Left lobe of liver (tissue), 2 donors: ENCODE results near the gene CYGB. TPM values are rescaled to one million over a fixed set of nuclear protein-coding genes. Genes with fewer than 3 reads are reported as not detected.

Experiments
- ATAC-seq: fragments of 200-7000 bp; cut with Tn5 transposase; one replicate; pipeline ENCODE4 v1.9.1; 2020; ENCODE audit warnings: mild to moderate bottlenecking, moderate library complexity
- DNase-seq: peaks from one replicate; pipeline ENCODE4 v3.0.0-alpha.2; 2020; ENCODE audit warnings: low spot score
- total RNA-seq: library from RNA; stranded (reverse); gene quantifications from one replicate; pipeline ENCODE4 v1.2.1, GENCODE V29; 2021
- donor health status: DM: no; HTN: no; CAD: no; lungs with moderate emphysema.
- donor health status: DM: no; HTN: yes; CAD: no.

The CYGB gene
- 5.0 TPM for total RNA-seq

DNA sequence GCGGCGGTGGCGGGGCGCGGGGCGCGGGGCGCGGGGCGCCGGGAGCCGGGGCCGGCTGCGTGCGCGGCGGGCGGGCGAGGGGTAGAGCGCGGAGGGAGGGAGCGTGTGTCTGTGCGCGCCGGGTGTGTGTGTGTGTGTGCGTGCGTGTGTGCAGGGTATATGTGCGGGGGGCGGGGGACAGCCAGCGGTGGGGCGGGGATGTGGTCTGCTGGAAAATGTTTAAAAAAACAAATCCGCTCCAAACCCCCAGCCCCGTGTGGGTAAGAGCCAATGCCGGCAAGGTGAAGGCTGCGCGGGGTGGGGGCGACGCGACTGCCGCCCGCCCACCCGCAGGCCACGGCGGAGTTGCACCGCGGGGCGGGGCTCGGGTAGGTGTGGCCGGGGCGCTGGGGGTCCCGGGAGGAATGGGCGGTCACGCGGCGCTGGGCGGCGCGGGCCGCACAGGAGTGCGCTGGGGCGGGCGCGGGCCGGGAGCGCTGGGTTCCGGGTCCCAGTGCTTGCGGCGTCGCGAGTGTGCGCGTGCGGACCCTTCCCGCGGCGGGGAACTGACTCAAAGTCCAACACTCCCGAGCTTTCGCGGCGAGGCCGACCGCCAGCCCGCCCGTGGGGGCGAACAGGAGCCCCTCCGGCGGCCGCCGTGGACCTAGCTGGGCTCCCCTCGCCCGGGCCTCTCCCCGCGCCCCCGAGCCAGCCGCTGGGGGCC is at the start of gene CYGB:
Gene CYGB (minus strand): TSS at position 132 of the 703 bp plus-strand sequence. CDS start 167 bp downstream, outside the sequence.
- no peak for DNase-seq
- ATAC-seq = no peak

DNA sequence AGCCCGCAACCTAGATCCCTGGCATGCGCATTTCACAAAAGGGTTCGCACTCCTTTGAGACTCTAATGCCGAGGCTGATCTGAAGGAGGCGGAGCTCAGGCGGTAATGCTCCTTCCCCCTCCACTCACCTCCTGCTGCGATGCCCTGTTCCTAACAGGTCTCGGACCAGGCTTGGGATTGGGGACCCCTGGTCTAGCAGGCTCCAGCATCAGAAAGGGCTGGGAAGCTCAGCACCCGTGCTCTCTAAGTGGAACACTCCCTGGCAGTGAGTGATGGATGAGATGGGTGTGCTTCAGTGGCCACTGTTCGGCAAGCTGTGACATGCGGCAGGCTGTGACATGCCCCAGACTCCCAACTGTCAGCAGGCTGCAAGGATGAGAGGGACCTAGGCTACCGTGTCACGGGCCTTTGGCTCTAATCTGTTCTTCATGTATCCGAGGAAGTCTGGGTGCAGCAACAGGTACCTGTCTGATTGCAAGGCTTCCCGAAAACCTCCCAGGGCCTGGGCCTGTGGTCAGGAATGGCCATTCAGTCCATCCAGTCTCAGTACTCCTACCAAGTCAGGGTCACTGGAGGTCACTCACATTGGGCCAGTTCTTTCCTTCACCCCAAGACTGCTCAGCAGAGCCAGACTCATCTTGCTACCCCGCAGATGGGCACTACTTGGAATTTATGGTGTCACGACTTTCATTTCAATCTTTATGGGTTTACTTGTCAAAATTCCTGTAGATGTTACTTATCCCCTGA is 49.4 kb upstream of the CYGB start:
- DNase-seq (no peak), ATAC-seq (no peak)

DNA sequence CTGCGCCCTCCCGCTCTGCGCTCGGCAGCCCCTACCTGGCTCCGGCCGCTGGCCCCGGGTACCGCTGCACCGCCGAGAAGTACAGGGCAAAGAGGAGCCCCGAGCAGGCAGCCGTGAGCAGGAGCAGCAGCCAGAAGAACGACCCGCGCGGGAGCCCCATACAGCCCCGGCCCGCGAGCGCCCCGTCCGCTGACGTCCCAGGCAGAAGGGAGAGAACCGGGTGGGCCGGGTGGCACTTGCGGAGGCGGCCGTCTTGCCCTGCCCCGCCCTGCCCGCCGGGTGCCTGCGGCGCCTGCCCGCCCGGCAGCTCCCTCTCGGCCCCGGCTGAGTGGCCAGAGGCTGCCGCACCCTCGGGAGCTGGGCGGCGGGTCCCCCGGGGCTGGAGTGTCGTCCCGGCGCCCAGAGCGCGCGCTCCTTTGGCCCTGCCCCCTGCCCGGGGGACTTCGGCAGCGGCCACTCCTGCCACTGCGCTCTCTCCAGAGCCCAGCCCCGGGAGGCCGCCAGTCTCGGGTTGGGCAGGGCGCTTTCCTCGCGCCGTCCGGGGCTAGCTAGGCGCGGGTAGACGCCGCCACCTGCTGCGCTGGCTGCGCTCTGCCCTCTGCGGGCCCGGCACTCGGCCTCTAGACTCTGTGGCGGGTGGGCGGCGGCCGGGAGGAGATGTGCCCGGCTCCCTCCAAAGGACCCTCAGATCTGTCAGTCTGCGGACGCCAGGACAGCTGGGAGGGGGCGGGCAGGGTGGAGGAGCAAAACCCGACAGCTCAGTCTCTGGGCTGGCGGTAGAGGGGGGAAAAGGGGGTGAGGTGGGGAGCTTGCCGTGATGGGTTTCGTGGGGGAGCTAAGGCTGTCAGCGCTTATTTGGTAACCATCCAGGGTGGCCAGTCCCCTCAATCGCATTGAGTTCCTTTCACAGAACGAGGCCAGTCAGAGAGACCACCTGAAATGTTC is 48.4 kb upstream of the CYGB start, which contains the start of gene ST6GALNAC2:
Gene ST6GALNAC2 (minus strand): TSS at position 212 of the 945 bp plus-strand sequence. CDS start 52 bp downstream, at position 160.
- ATAC-seq = peak; percentile 83
- DNase-seq = peak; percentile 81

DNA sequence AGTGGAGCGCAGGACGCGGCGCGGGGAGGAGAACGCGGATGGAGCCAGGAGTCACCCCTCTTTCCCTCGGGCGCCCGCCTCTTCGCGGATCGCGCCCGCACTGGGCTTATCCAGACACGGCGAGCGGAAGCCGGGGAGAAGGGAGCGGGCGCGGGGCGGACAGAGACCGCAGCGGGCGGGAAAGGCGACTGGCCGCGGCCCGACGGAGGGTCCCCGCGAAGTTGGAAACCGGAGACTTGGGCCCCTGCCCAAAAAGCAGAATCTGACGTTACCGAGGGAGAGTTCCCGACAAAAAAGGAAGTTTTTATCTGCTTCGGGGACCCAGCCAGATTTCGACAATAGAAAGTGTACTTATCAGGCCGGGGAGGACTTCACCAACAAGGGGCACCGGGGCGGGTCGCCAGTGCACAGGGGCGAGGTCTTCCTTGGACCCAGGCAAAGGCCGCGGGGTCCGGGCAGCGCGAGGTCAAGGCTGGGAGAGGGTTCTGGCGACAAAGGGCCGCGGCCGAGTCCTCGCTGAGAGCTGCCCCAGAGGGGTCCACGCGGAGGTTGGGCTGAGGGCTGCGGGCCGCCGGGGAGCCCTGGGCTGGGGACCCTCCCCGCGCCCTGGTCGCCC is 47.6 kb upstream of the CYGB start:
- DNase-seq (peak; percentile 59), ATAC-seq (peak; percentile 28)

DNA sequence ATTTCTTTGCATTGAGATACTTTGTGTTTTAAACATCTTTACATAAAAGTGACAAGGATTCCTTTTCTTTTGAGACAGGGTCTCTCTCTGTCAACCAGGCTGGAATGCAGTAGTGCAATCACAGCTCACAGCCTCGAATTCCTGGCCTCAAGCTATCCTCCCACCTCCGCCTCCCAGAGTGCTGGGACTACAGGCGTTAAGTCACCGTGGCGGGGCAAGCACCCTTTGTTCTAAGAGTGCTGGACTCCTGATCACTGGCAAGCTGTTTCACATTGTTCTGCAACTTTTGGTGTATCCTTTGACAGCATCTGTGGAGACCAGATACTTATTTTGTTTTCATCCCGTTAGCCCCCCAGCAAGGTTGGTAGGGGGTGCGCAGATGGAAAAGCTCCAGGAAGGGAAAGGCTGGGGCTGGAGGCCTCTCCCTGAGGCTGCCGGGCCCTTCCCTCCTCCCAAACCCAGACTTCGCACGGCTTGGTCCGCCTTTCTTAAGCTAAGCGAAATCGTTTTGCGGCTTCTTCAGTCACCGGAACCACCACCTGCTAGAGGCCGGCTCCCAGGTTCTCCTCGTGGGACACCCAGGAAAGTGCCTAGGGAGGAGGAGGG is 47.0 kb upstream of the CYGB start:
- no peak for DNase-seq
- no peak for ATAC-seq

DNA sequence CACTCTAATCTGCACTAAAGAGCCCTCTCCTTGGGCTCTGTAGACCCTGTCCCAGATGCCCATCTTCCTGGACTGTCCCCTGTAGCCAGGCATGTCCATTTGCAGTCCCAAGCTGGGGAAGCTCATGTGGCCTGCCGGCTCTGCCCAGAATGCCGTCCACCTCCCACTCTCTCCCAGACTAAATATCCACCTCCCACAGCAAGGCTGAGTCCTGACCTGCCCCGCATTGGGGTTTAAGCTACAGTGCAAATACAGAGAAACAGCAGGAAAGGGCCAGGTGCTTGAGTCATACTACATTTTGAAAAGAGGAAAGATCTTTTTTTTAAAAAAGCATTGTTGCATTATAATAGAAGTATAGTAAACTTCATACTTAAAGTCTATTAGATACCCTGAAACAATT is 45.2 kb upstream of the CYGB start:
- DNase-seq (no peak), ATAC-seq (no peak)

DNA sequence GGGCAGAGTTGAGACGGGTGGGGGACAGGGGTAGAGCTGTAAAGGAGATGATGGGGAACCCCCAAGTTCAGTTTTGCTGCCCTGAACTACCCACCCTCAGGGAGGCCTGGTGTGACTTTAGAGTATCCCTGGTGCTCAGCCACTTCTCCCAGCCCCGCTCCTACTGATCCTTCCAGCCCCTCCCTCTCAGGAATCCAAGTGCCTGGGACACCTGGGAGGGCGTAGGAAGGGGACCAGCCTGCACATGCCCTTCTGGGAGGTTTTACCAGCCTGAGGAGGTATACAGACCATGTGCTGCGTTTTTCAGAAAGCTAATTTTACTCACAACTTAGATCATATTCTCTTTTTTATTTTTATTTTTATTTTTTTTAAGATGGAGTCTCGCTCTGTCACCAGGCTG is 44.0 kb upstream of the CYGB start:
- DNase-seq (no peak), ATAC-seq (no peak)

DNA sequence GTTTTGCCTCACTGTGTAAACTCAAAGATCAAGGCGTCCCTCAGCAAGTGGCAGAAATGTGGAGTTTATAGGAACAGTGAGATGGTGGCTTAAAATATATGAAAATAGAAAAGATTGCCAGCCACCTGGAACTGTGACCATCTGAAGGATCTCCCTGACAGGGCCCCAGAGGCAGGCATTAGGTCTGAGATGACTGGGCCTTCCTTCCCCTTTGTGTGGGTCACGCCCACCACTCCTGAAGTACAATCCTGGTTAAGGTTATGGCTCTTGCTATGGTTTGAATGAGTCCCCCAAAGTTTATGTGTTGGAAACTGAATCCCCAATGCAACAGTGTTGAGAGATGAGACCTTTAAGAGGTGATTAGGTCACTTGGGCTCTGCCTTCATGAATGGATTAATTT is 41.8 kb upstream of the CYGB start:
- ATAC-seq = no peak
- no peak for DNase-seq

DNA sequence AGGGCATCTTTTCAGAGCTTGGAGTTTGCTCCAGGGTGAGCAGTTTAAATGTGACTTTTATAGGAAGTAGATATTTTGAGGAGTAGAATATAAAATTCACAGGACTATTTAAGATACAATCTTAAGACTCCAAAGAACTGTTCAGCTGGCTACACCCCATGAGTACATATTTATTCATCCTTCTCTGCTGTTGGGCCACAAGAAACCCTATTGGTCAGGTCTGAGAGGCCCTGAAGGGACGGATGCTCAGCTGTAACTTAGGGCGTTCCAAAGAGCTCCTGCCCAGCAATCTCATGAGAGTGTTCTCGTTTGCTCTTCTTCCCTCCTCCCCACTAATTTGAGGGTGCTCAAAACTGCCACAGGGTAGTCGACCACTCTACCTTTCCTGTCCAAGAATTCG is 40.9 kb upstream of the CYGB start:
- ATAC-seq (no peak), DNase-seq (no peak)

DNA sequence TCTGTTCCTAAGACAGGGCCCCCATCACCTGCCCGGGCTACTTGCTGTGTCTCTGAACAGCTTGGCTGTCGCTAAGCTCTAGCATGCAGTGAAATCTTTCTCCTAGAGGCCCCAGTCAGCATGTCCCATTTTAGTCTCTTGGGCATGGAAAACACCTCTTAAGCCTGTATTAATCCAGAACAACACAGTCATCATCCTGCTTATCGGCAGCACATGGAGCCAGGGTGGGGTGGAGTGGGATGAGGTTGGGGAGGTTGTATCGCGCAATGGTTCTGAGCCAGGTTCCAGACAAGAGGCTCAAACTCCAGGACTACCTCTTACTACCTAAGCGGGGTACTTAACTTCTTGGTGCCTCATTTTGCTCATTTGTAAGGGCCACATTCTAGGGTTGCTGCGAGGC is 40.4 kb upstream of the CYGB start:
- ATAC-seq (no peak), DNase-seq (no peak)

DNA sequence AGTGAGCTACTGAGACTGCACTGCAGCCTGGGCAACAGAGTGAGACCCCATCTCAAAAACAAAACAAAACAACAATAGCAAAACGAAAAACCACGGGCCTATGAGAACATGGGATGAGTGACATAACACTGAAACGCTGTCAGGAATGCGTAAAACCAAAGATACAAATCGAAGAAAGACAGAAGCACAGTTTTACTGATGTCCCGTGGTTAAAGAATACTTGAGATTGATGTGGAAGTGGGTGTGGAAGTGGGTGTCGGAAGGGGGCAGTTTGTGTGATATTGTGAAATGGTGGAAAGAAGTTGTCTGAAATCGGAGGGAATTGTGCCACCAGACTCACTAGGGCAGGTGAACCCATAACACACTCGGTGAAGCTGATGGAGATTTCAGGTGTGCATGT is 38.7 kb upstream of the CYGB start:
- ATAC-seq (no peak), DNase-seq (no peak)

DNA sequence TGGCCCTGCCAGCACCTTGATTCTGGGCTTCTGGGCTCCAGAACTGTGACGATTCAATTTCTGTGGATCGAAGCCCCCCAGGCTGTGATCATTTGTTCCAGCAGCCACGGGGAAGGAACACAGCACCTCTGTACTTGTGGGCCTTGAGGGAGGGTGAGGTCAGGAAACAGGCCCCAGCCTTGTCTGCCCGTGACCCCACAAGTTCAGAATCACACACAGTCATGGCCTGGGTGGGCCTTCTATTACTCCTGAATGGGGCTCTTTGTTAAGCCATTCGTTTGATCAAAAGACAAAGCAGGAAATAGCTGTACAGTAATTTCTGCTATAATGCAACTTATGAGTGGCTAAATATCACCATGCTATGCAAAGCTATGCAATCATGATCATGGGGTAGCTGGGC is 38.1 kb upstream of the CYGB start:
- ATAC-seq (no peak), DNase-seq (no peak)

DNA sequence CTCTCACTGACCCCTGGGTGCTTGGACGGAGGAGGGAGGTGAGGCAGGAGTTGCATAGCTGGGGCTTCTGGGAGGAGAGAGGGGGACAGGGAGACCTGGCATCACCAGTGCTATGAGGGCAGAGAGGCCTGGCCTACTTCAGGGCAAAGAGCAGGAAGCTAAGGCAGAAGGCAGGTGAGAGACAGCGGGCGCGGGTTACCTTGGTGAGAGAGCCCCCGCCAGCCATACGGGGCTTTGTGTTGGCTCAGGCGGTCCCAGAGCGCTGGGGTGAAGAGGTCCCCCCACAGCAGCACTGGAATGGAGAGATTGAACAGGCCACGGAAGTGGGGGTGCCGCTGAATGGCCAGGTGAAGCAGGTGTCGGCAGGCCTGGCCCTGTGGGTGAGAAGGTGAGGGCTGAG is 36.7 kb upstream of the CYGB start:
- DNase-seq (no peak), ATAC-seq (no peak)

DNA sequence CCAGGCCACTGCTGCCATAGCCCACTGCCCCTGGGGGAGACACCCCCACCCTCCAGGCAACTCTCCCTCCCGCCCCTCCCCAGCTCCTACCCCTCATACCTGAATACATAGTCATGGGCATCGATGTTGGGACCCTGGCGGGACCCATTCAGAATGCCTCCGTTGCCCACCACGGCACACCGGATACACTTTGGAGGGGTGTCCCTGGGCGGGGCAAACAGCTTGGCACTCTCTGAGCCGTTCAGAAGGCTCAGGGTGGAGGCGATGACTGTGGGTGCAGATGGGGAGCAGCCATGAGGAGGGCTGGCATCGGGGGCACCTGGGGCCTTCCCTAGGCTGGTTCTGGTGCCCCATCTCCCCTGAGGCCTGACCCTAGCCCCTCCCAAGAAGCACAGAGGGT is 35.6 kb upstream of the CYGB start:
- DNase-seq = no peak
- no peak for ATAC-seq

DNA sequence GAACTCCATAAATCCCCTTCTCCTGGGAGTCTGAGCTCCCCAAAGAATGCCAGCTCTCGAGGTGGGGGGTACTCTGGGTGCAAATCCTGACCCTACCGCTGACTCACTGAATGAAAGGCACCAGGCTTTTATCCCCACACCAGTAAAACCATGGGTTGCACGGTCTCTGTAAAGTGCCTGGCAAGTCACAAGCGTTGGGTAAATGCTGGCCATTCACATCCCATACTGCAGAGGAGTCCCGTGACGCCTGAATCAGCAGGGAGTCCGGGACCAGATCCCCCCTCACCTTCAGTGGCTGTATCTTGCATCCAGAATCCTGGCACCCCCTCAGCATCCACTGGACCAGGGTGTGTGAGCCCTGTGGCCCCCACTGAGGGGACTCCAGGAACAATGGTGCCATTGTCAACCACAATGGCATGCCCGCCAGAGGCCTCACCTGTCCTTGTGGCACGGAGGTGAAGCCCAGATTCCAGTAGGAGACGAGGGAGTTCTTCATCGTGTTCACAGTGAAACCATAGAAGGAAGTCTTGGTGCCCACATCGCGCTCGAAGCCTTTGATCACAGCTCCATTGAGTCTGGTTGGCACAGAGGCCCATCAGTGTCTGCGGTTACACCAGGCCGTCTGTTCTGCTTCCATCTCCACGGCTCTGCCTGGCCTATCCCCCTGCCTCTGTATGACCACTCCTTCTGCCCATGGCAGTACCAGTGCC is 34.8 kb upstream of the CYGB start:
- DNase-seq = no peak
- no peak for ATAC-seq

DNA sequence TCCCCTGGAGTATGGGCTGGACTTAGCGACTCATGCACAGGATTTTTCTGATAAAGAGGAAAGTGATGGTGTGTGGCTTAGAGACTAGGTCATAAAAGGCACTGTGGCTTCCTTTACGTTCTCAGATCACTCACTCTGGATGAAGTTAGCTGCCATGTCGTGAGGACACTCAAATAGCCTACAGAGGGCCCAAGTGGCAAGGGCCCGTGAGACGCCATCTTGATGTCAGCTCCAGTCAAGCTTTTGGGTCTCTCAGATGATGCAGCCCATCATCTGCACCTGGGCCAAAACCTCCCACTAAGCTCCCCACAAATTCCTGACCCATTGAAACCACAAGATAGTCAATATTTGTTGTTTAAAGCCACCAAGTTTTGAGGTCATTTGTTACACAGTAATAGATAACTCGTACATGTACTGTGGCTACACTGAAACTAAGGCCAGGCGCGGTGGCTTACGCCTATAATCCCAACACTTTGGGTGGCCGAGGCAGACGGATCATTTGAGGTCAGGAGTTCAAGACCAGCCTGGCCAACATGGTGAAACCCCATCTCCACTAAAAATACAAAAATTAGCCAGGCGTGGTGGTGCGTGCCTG is 33.5 kb upstream of the CYGB start:
- ATAC-seq (no peak), DNase-seq (no peak)

DNA sequence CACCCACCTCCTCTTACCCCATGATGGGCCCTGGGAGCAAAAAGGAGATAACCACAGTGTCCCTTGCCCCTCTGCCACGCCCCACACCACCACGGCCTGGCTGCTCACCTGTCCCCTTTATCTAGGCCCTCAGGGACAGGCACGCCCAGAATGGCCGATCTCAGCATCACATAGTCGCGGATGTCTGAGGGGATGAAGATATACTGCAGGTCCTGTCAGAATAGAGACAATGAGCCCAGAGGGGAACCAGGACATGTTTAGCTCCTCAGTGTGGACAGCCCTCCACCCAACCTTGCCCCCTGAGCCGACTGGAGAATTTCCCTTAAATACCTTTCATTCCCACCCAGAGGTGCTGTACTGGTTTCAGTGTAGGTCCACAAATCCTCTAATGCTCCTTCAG is 32.9 kb upstream of the CYGB start:
- ATAC-seq (no peak), DNase-seq (no peak)

DNA sequence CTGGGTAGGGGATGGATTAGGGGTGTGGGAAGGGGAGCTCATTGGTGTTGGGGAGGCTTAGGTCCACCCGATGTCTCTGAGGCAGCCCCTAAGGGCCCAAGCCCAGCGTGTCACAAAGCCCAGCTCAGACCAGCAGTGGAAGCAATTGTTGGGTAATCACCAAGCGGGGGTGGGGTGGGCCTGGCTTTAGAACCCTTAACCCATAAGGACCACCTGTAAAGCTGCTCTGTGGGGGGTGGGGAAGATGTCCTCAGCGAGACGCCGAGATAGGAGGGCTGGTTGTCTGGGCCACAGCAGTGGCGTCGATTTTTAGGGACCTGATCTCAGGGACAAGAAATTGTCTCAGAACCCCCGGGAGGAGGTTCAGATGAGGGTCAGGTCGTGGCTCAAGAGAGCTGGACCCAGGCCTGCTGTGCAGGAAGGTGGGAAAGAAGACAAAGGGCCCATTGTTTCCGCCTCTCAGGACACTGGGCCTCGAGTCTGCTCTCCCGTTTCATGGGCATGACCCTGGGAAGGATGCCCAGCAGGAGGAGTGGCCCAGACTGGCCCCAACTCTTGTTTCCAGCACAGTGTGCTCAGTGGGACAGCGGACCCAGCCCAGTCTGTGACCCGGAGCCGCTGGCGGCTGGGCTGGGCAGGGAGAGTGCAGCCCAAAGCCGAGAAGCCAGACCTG is 32.2 kb upstream of the CYGB start:
- peak; percentile 69 for DNase-seq
- ATAC-seq = peak; percentile 73

DNA sequence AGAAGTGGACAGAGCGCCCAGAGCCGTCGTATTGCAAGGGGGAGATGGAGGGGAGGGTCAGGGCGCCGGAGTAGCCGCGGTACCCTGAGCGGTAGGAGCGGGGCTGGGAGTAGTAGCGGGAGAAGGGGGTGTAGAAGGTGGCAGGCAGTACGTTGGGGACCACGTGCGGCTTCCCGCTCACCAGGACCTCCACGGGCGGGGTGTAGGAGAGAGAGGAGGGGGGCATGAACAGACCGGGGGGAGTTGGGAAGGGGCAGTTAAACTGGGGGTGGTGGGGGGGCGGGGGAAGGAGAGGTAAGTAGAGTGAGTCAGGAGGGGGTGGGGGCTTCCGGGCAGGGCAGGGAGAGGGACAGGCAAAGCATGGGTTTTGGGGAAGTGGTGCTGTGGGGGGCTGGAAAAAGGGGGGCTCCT is 31.3 kb upstream of the CYGB start:
- ATAC-seq (no peak), DNase-seq (no peak)
